ENCODE measurements around the gene ZNF736. TPM values are rescaled to one million over a fixed set of nuclear protein-coding genes. Genes with fewer than 3 reads are reported as not detected.

ZNF736 gene
- total RNA-seq (2022; extraction: Qiagen RNA extraction; ENCODE audit: low read depth) = 0.03 TPM in 1 of 5 replicates, not detected in the others

DNA sequence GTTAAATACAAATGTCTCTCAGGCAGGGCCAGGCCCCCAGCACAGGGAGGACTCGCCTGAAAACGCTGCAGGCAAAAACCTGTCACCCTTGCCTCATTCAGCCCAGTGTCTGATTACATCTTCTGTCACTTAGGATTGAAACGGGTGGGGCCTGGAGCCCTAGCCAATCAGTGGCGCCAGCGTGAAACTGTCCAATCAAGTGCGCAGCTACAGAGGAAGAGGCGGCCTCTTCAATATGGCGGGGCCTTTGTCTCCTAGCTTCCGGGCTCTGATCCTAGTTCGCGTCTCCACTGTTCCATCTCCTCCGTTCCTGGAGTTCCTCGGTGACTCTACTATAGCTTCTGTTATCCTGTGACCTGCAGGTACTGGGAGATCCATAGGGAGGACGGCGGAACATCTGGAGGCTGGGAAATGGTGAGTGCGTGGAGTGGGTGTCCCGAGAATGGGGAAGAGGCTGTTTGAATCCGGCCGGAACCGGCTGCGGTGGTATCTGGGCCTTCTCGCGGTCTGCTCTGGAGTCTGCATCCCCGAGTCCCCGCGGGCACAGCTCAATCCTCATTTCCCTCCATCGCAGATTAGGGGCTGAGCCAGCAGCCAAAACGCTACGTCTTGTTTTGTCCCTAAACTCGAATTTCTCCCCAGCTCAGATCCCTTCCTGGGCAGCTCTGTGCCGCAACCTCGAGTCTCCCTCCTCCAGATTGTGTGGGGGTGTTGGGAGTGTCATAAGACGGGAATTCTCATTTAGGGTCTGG lies at the start of gene ZNF736:
ZNF736 (plus strand) TSS at position 222 of the 752 bp plus-strand sequence; CDS start at position 412, 190 bp downstream.

Other genes with a start within 250 kb of the ZNF736 start
- not detected in 5 replicates for gene ZNF735, start 106.8 kb upstream of the ZNF736 start, total RNA-seq (2022; extraction: Qiagen RNA extraction; ENCODE audit: low read depth)
- gene ZNF679, start 85.5 kb upstream of the ZNF736 start, total RNA-seq (2022; extraction: Qiagen RNA extraction; ENCODE audit: low read depth) = not detected in 5 replicates
- gene ZNF680, start 249.1 kb downstream of the ZNF736 start, total RNA-seq (2022; extraction: Qiagen RNA extraction; ENCODE audit: low read depth) = 0.72 to 2.8 TPM (median 1.9 TPM) in 5 replicates

Data from A549 treated with ZK216348 at 1 μM for 4 hours (cell line).